ENCODE data around the gene TMPRSS3.

The TMPRSS3 gene

DNA sequence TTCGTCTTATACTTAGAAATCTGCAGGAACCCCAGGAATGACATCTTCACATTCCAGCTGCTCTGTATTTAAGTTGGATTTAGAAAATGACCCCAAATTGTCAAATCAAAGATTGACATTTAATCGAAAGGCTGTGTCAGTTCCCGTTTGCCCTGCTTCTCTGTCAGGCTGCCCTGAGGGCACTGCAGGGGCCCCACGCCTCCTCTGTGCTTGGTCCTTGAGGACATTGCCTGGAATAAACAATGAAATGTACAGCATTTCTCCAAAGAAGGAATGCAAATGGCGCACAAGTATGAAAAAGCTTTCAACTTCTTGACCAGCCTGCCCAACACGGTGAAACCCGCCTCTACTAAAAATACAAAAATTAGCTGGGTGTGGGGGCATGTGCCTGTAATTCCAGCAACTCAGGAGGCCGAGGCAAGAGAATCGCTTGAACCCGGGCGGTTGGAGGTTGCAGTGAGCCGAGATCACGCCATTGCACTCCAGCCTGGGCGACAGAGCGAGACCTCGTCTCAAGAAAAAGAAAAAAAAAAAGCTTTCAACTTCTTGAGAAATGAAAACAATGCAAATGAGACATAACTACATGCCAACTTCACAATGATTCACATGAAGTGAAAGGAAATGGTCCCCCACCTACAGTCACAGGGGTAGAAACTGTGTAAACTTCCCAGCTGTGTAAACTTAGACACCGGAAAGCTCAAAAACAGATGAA lies 3.0 kb downstream of the TMPRSS3 start:
- TF ChIP-seq CEBPB (IDR thresholded peaks at IDR 0.05) (no peak), EP300 (IDR thresholded peaks at IDR 0.05; ENCODE audit: borderline replicate concordance) (no peak), CREB1 (IDR thresholded peaks at IDR 0.05; ENCODE audit: low read depth) (no peak), TAF1 (IDR thresholded peaks at IDR 0.05; ENCODE audit: low read depth) (no peak), RAD21 (IDR thresholded peaks at IDR 0.05; ENCODE audit: low read depth) (no peak), NFIC (IDR thresholded peaks at IDR 0.05) (no peak), EGR1 (IDR thresholded peaks at IDR 0.05) (no peak), ZBTB7A (IDR thresholded peaks at IDR 0.05; ENCODE audit: low read depth) (no peak), YY1 (IDR thresholded peaks at IDR 0.05; ENCODE audit: low read depth) (no peak), FOXM1 (IDR thresholded peaks at IDR 0.05; ENCODE audit: borderline replicate concordance, low read depth) (no peak), TEAD4 (IDR thresholded peaks at IDR 0.05) (no peak), TCF12 (IDR thresholded peaks at IDR 0.05; ENCODE audit: low read depth) (no peak)
- TF ChIP-seq, protein P1, sequence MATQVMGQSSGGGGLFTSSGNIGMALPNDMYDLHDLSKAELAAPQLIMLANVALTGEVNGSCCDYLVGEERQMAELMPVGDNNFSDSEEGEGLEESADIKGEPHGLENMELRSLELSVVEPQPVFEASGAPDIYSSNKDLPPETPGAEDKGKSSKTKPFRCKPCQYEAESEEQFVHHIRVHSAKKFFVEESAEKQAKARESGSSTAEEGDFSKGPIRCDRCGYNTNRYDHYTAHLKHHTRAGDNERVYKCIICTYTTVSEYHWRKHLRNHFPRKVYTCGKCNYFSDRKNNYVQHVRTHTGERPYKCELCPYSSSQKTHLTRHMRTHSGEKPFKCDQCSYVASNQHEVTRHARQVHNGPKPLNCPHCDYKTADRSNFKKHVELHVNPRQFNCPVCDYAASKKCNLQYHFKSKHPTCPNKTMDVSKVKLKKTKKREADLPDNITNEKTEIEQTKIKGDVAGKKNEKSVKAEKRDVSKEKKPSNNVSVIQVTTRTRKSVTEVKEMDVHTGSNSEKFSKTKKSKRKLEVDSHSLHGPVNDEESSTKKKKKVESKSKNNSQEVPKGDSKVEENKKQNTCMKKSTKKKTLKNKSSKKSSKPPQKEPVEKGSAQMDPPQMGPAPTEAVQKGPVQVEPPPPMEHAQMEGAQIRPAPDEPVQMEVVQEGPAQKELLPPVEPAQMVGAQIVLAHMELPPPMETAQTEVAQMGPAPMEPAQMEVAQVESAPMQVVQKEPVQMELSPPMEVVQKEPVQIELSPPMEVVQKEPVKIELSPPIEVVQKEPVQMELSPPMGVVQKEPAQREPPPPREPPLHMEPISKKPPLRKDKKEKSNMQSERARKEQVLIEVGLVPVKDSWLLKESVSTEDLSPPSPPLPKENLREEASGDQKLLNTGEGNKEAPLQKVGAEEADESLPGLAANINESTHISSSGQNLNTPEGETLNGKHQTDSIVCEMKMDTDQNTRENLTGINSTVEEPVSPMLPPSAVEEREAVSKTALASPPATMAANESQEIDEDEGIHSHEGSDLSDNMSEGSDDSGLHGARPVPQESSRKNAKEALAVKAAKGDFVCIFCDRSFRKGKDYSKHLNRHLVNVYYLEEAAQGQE (IDR thresholded peaks at IDR 0.05; ENCODE audit: low read depth), result no peak
- TF ChIP-seq, protein P2, sequence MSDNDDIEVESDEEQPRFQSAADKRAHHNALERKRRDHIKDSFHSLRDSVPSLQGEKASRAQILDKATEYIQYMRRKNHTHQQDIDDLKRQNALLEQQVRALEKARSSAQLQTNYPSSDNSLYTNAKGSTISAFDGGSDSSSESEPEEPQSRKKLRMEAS (IDR thresholded peaks at IDR 0.05), result no peak
- TF ChIP-seq, protein P3, sequence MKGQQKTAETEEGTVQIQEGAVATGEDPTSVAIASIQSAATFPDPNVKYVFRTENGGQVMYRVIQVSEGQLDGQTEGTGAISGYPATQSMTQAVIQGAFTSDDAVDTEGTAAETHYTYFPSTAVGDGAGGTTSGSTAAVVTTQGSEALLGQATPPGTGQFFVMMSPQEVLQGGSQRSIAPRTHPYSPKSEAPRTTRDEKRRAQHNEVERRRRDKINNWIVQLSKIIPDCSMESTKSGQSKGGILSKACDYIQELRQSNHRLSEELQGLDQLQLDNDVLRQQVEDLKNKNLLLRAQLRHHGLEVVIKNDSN (IDR thresholded peaks at IDR 0.05), result no peak

DNA sequence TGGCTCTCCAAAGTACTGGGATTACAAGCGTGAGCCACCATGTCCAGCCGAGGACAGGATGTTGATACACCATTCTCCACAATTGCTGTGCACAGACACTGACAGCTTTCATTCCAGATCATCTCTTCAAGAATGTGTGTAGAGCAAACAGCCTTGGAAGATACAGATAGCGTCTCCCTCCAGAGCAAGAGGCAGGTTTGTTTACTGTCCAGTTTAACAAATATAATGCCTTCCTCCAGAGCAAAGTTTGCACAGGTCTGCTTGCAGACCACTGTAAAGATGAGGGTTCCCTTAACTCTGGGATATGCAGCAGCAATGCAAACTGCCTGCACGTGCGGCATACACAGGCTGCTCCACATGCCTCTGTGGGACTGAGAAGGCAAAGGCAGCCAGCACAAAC lies 4.6 kb downstream of the TMPRSS3 start:
- TF ChIP-seq, protein P3 (IDR thresholded peaks at IDR 0.05), result no peak
- TF ChIP-seq ZBTB7A (IDR thresholded peaks at IDR 0.05; ENCODE audit: low read depth) (no peak), EP300 (IDR thresholded peaks at IDR 0.05; ENCODE audit: borderline replicate concordance) (no peak), TCF12 (IDR thresholded peaks at IDR 0.05; ENCODE audit: low read depth) (no peak), YY1 (IDR thresholded peaks at IDR 0.05; ENCODE audit: low read depth) (no peak), FOXM1 (IDR thresholded peaks at IDR 0.05; ENCODE audit: borderline replicate concordance, low read depth) (no peak), TAF1 (IDR thresholded peaks at IDR 0.05; ENCODE audit: low read depth) (no peak), RAD21 (IDR thresholded peaks at IDR 0.05; ENCODE audit: low read depth) (no peak), TEAD4 (IDR thresholded peaks at IDR 0.05) (no peak), CREB1 (IDR thresholded peaks at IDR 0.05; ENCODE audit: low read depth) (no peak), CEBPB (IDR thresholded peaks at IDR 0.05) (no peak), EGR1 (IDR thresholded peaks at IDR 0.05) (no peak), NFIC (IDR thresholded peaks at IDR 0.05) (no peak)
- TF ChIP-seq, protein P2 (IDR thresholded peaks at IDR 0.05), result no peak
- TF ChIP-seq, protein P1 (IDR thresholded peaks at IDR 0.05; ENCODE audit: low read depth), result no peak

DNA sequence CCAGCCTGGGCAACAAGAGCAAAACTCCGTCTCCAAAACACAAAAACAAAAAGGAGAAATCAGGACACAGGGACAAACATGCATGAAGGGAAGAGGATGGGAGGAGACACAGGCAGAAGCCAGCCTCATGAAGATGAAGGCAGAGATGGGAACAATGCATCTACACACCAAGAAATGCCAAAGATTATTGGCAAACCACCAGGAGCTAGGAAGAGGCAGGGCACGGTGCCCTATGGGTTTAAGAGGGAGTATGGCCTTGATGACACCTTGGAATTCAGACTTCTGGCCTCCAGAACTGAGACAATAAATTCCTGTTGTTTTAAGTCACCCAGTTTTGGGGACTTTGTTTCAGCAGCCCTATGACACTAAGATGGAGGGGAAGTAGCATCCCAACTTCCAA lies 5.2 kb downstream of the TMPRSS3 start:
- TF ChIP-seq NFIC (IDR thresholded peaks at IDR 0.05) (no peak), FOXM1 (IDR thresholded peaks at IDR 0.05; ENCODE audit: borderline replicate concordance, low read depth) (no peak), RAD21 (IDR thresholded peaks at IDR 0.05; ENCODE audit: low read depth) (no peak), TAF1 (IDR thresholded peaks at IDR 0.05; ENCODE audit: low read depth) (no peak), EP300 (IDR thresholded peaks at IDR 0.05; ENCODE audit: borderline replicate concordance) (no peak), TCF12 (IDR thresholded peaks at IDR 0.05; ENCODE audit: low read depth) (no peak), ZBTB7A (IDR thresholded peaks at IDR 0.05; ENCODE audit: low read depth) (no peak)
- TF ChIP-seq, protein P2 (IDR thresholded peaks at IDR 0.05), result no peak
- TF ChIP-seq, protein P3 (IDR thresholded peaks at IDR 0.05), result no peak
- TF ChIP-seq, protein P1 (IDR thresholded peaks at IDR 0.05; ENCODE audit: low read depth), result no peak

Measured in Ishikawa (cell line).